Activated B cell treated with CpG ODN at 0.5 μM for 24 hours (primary cell): Measurements from ENCODE around the gene CYTH4. TPM values are rescaled to one million over a fixed set of nuclear protein-coding genes. Genes with fewer than 3 reads are reported as not detected.
"Not testable (repeated sequence)": the region's sequence is repeated elsewhere in the genome, so short reads cannot be mapped to it uniquely, and the experiment has no call there.

Experiments
- ATAC-seq: fragments of 200-7000 bp; cut with Tn5 transposase; one replicate; pipeline ENCODE4 v1.10.0; 2021; ENCODE audit warnings: low read depth, mild to moderate bottlenecking, moderate library complexity
- CTCF ChIA-PET: fragments of 350-600 bp; sonication (Branson Sonifier 250); formaldehyde crosslinking; loops from one replicate; lab custom pipeline; 2021; ENCODE audit warnings: antibody characterized with exemption; lab: Charles Lee
- POLR2A ChIA-PET: fragments of 350-600 bp; sonication (Branson Sonifier 250); formaldehyde crosslinking; loops from one replicate; lab custom pipeline; 2021; ENCODE audit warnings: antibody characterized with exemption; lab: Charles Lee
- DNase-seq: peaks from one replicate; pipeline ENCODE4 v3.0.0; 2022
- H3K27ac Mint-ChIP-seq: one replicate; pipeline ENCODE4 v1.8.0; 2020; ENCODE audit warnings: mixed read lengths
- H3K27me3 Mint-ChIP-seq: one replicate; pipeline ENCODE4 v1.8.0; 2021; ENCODE audit warnings: mixed read lengths
- H3K36me3 Mint-ChIP-seq: one replicate; pipeline ENCODE4 v1.8.0; 2021; ENCODE audit warnings: low read depth, mixed read lengths
- H3K4me1 Mint-ChIP-seq: one replicate; pipeline ENCODE4 v1.8.0; 2021; ENCODE audit warnings: mixed read lengths
- H3K4me3 Mint-ChIP-seq: one replicate; pipeline ENCODE4 v1.8.0; 2020; ENCODE audit warnings: mild to moderate bottlenecking, mixed read lengths
- H3K9me3 Mint-ChIP-seq: one replicate; pipeline ENCODE4 v1.8.0; 2020; ENCODE audit warnings: mixed read lengths
- CTCF ChIP-seq: fragments of 200-600 bp; IDR thresholded peaks from one replicate; pipeline ENCODE4 v1.8.0; 2022; ENCODE audit warnings: antibody characterized with exemption, mild to moderate bottlenecking
- intact Hi-C: fragments of 100-400 bp; cut with micrococcal nuclease; formaldehyde crosslinking; loops from one replicate; pipeline ENCODE4 v1.15.1; 2024
- total RNA-seq: library from RNA; stranded (reverse); gene quantifications from 2 replicates; pipeline ENCODE4 v1.2.3, GENCODE V29; 2022

The CYTH4 gene
- total RNA-seq, 1 donor from 2014 or later = 40.3 TPM

GRCh38 chr22:37249986-37250385 lies 32.3 kb upstream of the CYTH4 start:
- no peaks in the 10 kb centered on the region for H3K36me3 Mint-ChIP-seq
- peaks cover 34% of the 10 kb centered on the region for H3K4me1 Mint-ChIP-seq
- H3K27me3 Mint-ChIP-seq = no peaks in the 10 kb centered on the region
- H3K27ac Mint-ChIP-seq = no peak overlapping the region
- no peak overlapping the region for H3K4me3 Mint-ChIP-seq
- intact Hi-C loops = no loop called here
- DNase-seq (no peak), ATAC-seq (no peak)
- CTCF ChIA-PET = interaction anchor here (4.8 kb wide), 1 partner anchor 10 kb away, joined by 41 read pairs; no protein-coding TSS in a partner anchor
- no peaks in the 10 kb centered on the region for H3K9me3 Mint-ChIP-seq
- POLR2A ChIA-PET = interaction anchor here (1.5 kb wide), 1 partner anchor 10 kb away, joined by 3 read pairs; no protein-coding TSS in a partner anchor
- no peak for TF ChIP-seq CTCF

GRCh38 chr22:37251836-37252235 lies 30.5 kb upstream of the CYTH4 start:
- CTCF ChIA-PET = interaction anchor here (1.0 to 4.8 kb wide), 2 partner anchors 8 to 86 kb away, joined by 3 to 41 read pairs; no protein-coding TSS in a partner anchor
- intact Hi-C loops, H3K27ac Mint-ChIP-seq, H3K27me3 Mint-ChIP-seq, POLR2A ChIA-PET, H3K4me3 Mint-ChIP-seq, ATAC-seq, DNase-seq, H3K9me3 Mint-ChIP-seq, H3K36me3 Mint-ChIP-seq: not testable (repeated sequence)
- peaks cover 37% of the 10 kb centered on the region for H3K4me1 Mint-ChIP-seq

GRCh38 chr22:37253126-37253660 lies 29.1 kb upstream of the CYTH4 start:
- Mint-ChIP-seq H3K4me1 (peaks cover 36% of the 10 kb centered on the region), H3K27me3 (no peaks in the 10 kb centered on the region), H3K4me3 (no peak overlapping the region), H3K27ac (no peak overlapping the region), H3K36me3 (no peaks in the 10 kb centered on the region), H3K9me3 (no peaks in the 10 kb centered on the region)
- no peak for ATAC-seq
- no peak for DNase-seq
- ChIA-PET CTCF (no interaction called here), POLR2A (no interaction called here)
- intact Hi-C loops = no loop called here
- TF ChIP-seq CTCF = no peak

- no peak for TF ChIP-seq CTCF
- ATAC-seq (no peak), DNase-seq (no peak)
- Mint-ChIP-seq H3K4me3 (no peak overlapping the region), H3K36me3 (no peaks in the 10 kb centered on the region), H3K27ac (no peak overlapping the region), H3K4me1 (peaks cover 35% of the 10 kb centered on the region), H3K9me3 (no peaks in the 10 kb centered on the region), H3K27me3 (no peaks in the 10 kb centered on the region)
- ChIA-PET POLR2A (interaction anchor here (1.3 kb wide), 1 partner anchor 11 kb away, joined by 6 read pairs; the partner anchor contains the start of gene RAC2), CTCF (no interaction called here)
- intact Hi-C loops = no loop called here
Observed at GRCh38 chr22:37254209-37254866, 28.0 kb upstream of the CYTH4 start.

GRCh38 chr22:37254867-37255233 lies 27.5 kb upstream of the CYTH4 start:
- Mint-ChIP-seq H3K9me3 (no peaks in the 10 kb centered on the region), H3K4me1 (peaks cover 39% of the 10 kb centered on the region), H3K27me3 (no peaks in the 10 kb centered on the region), H3K36me3 (no peaks in the 10 kb centered on the region), H3K4me3 (no peak overlapping the region), H3K27ac (no peak overlapping the region)
- no peak for TF ChIP-seq CTCF
- ATAC-seq (no peak), DNase-seq (no peak)
- ChIA-PET POLR2A (interaction anchor here (1.3 kb wide), 1 partner anchor 11 kb away, joined by 6 read pairs; the partner anchor contains the start of gene RAC2), CTCF (no interaction called here)
- intact Hi-C loops = no loop called here
